ENCODE data around the gene INSYN1. TPM values are rescaled to one million over a fixed set of nuclear protein-coding genes. Genes with fewer than 3 reads are reported as not detected.

INSYN1 gene
- total RNA-seq, 4 donors from 2014 or later = 22.7 to 70.1 (median 45.7) TPM

- Histone ChIP-seq H3K4me1 (peaks cover 4% of the 10 kb centered on the region), H3K36me3 (no peaks in the 10 kb centered on the region), H3K9me3 (no peaks in the 10 kb centered on the region), H3K4me3 (no peak overlapping the region), H3K27me3 (no peaks in the 10 kb centered on the region), H3K27ac (no peak overlapping the region)
- DNase-seq (ENCODE audit: low spot score in 2 of 2) = no peak
- TF ChIP-seq POLR2AphosphoS5 (IDR thresholded peaks at IDR 0.05) = no peak
- no peak for TF ChIP-seq CTCF (IDR thresholded peaks at IDR 0.05)
- no peak for TF ChIP-seq POLR2A (IDR thresholded peaks at IDR 0.05)
- no peak for TF ChIP-seq EP300 (IDR thresholded peaks at IDR 0.05)
- WGBS = 71% methylated on average over 1 of the region's 1 CpG
These were observed 16.9 kb upstream of the INSYN1 start for GRCh38 chr15:73770050-73770449.

GRCh38 chr15:73767806-73768501, 14.8 kb upstream of the INSYN1 start:
- no peak overlapping the region for H3K4me3 ChIP-seq
- no peak for TF ChIP-seq CTCF (IDR thresholded peaks at IDR 0.05)
- TF ChIP-seq POLR2AphosphoS5 (IDR thresholded peaks at IDR 0.05) = no peak
- no peaks in the 10 kb centered on the region for H3K4me1 ChIP-seq
- no peak for DNase-seq (ENCODE audit: low spot score in 2 of 2)
- no peaks in the 10 kb centered on the region for H3K9me3 ChIP-seq
- H3K36me3 ChIP-seq = no peaks in the 10 kb centered on the region
- no peak overlapping the region for H3K27ac ChIP-seq
- no peaks in the 10 kb centered on the region for H3K27me3 ChIP-seq
- 65% methylated on average over 9 of the region's 9 CpGs for WGBS

- Histone ChIP-seq H3K27ac (no peak overlapping the region), H3K27me3 (no peaks in the 10 kb centered on the region), H3K36me3 (no peaks in the 10 kb centered on the region), H3K4me3 (no peak overlapping the region), H3K9me3 (no peaks in the 10 kb centered on the region), H3K4me1 (no peaks in the 10 kb centered on the region)
- TF ChIP-seq CTCF (IDR thresholded peaks at IDR 0.05) (no peak), POLR2AphosphoS5 (IDR thresholded peaks at IDR 0.05) (no peak), POLR2A (IDR thresholded peaks at IDR 0.05) (no peak), EP300 (IDR thresholded peaks at IDR 0.05) (no peak)
- 90% methylated on average over 1 of the region's 1 CpG for WGBS
- DNase-seq (ENCODE audit: low spot score in 2 of 2) = no peak
These were observed 13.4 kb upstream of the INSYN1 start for GRCh38 chr15:73766598-73766997.

- no peak overlapping the region for H3K4me3 ChIP-seq
- H3K36me3 ChIP-seq = no peaks in the 10 kb centered on the region
- 94% methylated on average over 1 of the region's 1 CpG for WGBS
- H3K4me1 ChIP-seq = no peaks in the 10 kb centered on the region
- peaks cover 4% of the 10 kb centered on the region for H3K27me3 ChIP-seq
- TF ChIP-seq CTCF (IDR thresholded peaks at IDR 0.05) (no peak), POLR2AphosphoS5 (IDR thresholded peaks at IDR 0.05) (no peak), POLR2A (IDR thresholded peaks at IDR 0.05) (no peak), EP300 (IDR thresholded peaks at IDR 0.05) (no peak)
- no peaks in the 10 kb centered on the region for H3K9me3 ChIP-seq
- H3K27ac ChIP-seq = no peak overlapping the region
- DNase-seq (ENCODE audit: low spot score in 2 of 2) = no peak
These were observed 12.6 kb upstream of the INSYN1 start for GRCh38 chr15:73765778-73766177.

- no peaks in the 10 kb centered on the region for H3K4me1 ChIP-seq
- H3K27me3 ChIP-seq = peaks cover 19% of the 10 kb centered on the region
- no peak for DNase-seq (ENCODE audit: low spot score in 2 of 2)
- 75% methylated on average over 3 of the region's 3 CpGs for WGBS
- H3K36me3 ChIP-seq = no peaks in the 10 kb centered on the region
- H3K4me3 ChIP-seq = no peak overlapping the region
- H3K9me3 ChIP-seq = no peaks in the 10 kb centered on the region
- no peak for TF ChIP-seq POLR2AphosphoS5 (IDR thresholded peaks at IDR 0.05)
- no peak for TF ChIP-seq EP300 (IDR thresholded peaks at IDR 0.05)
- TF ChIP-seq CTCF (IDR thresholded peaks at IDR 0.05) = no peak
- no peak for TF ChIP-seq POLR2A (IDR thresholded peaks at IDR 0.05)
- H3K27ac ChIP-seq = no peak overlapping the region
These were observed 10.8 kb upstream of the INSYN1 start for GRCh38 chr15:73763931-73764330.
